Upper lobe of right lung (tissue), 1 donor: Measurements from ENCODE around the gene EVC2. TPM values are rescaled to one million over a fixed set of nuclear protein-coding genes. Genes with fewer than 3 reads are reported as not detected.
A peak's percentile ranks its signal among the peaks of the same experiment; 100 is the strongest.

Experiments
- ATAC-seq: fragments of 200-7000 bp; cut with Tn5 transposase; one replicate; pipeline ENCODE4 v1.9.1; 2020; ENCODE audit warnings: mild to moderate bottlenecking, moderate library complexity
- DNase-seq: peaks from one replicate; pipeline ENCODE4 v3.0.0-alpha.2; 2020
- H3K27ac ChIP-seq: fragments of 200-600 bp; one replicate; pipeline ENCODE4 v1.8.0; 2022
- H3K27me3 ChIP-seq: fragments of 200-600 bp; one replicate; pipeline ENCODE4 v1.8.0; 2022; ENCODE audit warnings: mild to moderate bottlenecking
- H3K36me3 ChIP-seq: fragments of 200-600 bp; one replicate; pipeline ENCODE4 v1.8.0; 2022
- H3K4me1 ChIP-seq: fragments of 200-600 bp; one replicate; pipeline ENCODE4 v1.8.0; 2022
- H3K4me3 ChIP-seq: fragments of 200-600 bp; one replicate; pipeline ENCODE4 v1.8.0; 2022; ENCODE audit warnings: mild to moderate bottlenecking
- H3K9me3 ChIP-seq: fragments of 200-600 bp; one replicate; pipeline ENCODE4 v1.8.0; 2022
- CTCF ChIP-seq: fragments of 200-600 bp; IDR thresholded peaks from one replicate; pipeline ENCODE4 v1.8.0; 2022; ENCODE audit warnings: antibody characterized with exemption
- intact Hi-C: fragments of 100-400 bp; cut with DNase I; formaldehyde crosslinking; loops from one replicate; pipeline ENCODE4 v1.11.0; 2022
- total RNA-seq: library from RNA; stranded (reverse); fragmentation: NEBNext Ultra II Directional; extraction: Animal tissue kit (Norgen Biotek cat#: 25700); gene quantifications from one replicate; pipeline ENCODE4 v1.2.1, GENCODE V29; 2021
- donor health status: DM: no; HTN: yes; CAD: no; lungs with severe emphysema.

The EVC2 gene
- total RNA-seq, 1 donor from 2014 or later = 6.3 TPM

DNA sequence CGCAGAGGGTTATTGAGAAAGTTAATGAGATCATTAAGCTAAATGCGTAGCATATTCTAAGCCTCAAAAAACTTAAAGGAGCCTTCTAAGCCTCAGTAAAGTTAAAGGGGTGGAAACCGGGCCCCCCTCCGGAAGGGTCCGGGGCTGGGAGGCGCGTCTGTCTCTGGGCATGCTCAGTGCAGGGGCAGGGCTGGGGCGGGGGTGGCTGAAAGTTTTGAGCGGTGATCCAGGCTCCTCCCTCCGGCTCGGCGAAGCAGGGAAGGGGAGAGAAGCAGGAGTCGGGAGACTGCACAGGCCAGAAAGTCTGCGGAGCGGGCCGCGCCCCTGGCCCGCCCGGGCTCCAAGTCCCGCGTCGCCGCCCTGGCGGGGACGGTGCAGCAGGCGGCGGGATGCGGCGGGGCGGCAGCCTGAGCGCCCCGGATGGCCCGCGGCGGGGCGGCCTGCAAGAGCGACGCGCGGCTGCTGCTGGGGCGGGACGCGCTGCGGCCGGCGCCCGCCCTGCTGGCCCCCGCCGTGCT lies 2.7 kb upstream of the EVC2 start, which contains the start of gene EVC:
EVC (plus strand) TSS at position 241 of the 518 bp plus-strand sequence; CDS start at position 421, 180 bp downstream.
- Histone ChIP-seq H3K4me3 (peak within 1 kb of the TSS; percentile 57), H3K9me3 (no peaks in the 10 kb centered on the region), H3K27ac (peak within 1 kb of the TSS; percentile 51), H3K36me3 (no peaks in the 10 kb centered on the region), H3K4me1 (peaks cover 18% of the 10 kb centered on the region), H3K27me3 (no peaks in the 10 kb centered on the region)
- no peak for TF ChIP-seq CTCF
- peak; percentile 83 for ATAC-seq
- intact Hi-C loops = no loop called here
- peak; percentile 90 for DNase-seq

DNA sequence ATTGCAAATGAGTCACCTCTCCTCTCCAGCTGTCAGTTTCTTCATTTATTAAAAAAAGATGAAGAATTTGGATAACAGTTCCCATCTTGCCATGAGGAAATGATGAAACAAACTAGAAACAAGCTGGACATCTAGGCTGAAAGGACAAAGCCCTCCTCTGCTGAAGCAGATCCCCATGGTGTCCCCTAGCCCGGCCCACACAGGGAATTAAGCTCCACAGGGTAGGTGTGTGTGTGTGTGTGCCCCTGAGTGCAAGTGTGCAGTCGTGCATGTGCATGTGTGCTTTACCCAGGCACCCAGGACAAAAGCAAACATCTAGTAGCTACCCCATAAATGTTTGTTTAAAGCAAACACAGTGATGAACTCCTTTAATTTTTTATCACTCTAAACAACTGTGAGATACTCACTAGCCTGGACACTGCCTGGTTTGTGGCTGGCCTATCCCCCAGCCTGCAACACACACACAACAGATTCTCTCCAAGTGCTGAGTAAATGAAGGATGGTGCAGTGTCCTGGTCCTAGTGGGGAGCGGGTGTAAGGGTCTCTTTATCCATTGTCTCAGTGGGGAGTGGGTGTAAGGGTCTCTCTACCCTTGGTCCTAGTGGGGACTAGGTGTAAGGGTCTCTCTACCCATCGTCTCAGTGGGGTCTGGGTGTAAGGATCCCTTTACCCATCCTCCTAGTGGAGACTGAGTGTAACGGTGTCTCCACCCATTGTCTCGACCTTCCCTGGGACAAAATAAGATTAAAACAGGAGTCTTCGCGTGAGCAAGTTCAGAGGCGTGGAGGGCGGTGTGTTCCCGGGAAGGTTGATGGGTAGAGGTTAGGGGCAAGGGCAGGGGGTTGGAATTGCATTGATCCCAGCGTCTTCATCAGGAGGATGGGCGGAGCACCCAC lies 2.0 kb upstream of the EVC2 start:
- H3K9me3 ChIP-seq = no peaks in the 10 kb centered on the region
- no peaks in the 10 kb centered on the region for H3K36me3 ChIP-seq
- TF ChIP-seq CTCF = peak; percentile 33
- peaks cover 18% of the 10 kb centered on the region for H3K4me1 ChIP-seq
- DNase-seq (no peak), ATAC-seq (no peak)
- H3K27ac ChIP-seq = peak overlapping the region; percentile 51
- peak overlapping the region; percentile 57 for H3K4me3 ChIP-seq
- intact Hi-C loops = no loop called here
- no peaks in the 10 kb centered on the region for H3K27me3 ChIP-seq

DNA sequence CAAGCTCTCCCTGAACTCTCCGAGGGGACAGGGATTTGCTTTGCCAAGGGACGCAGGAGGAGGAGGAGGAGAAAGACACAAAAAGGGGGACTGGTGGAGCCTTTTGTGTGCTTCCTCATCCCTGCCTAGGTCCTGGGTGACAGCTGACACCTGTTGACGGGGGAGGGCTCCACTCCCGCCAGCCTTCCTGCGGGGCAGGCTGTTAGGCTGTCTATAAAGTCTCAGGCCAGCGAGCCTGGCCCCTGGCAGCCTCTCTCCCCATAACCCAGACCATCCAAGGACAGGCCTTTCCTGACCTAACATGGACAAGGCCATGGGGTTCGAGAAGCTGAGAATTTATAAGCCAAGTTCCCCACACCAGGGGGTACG lies 832 bp upstream of the EVC2 start:
- intact Hi-C loops = no loop called here
- peak overlapping the region; percentile 81 for H3K4me3 ChIP-seq

GRCh38 chr4:5707778-5708448 lies 446 bp downstream of the EVC2 start:
- intact Hi-C loops = no loop called here
- no peak for TF ChIP-seq CTCF
- Histone ChIP-seq H3K27ac (peak overlapping the region; percentile 79), H3K9me3 (no peaks in the 10 kb centered on the region), H3K4me3 (peak overlapping the region; percentile 81), H3K36me3 (no peaks in the 10 kb centered on the region), H3K27me3 (no peaks in the 10 kb centered on the region), H3K4me1 (peaks cover 18% of the 10 kb centered on the region)
- DNase-seq (peak; percentile 73), ATAC-seq (peak; percentile 63)

More for the DNA sequence above, 832 bp upstream of the EVC2 start:
- Histone ChIP-seq H3K4me1 (peaks cover 18% of the 10 kb centered on the region), H3K9me3 (no peaks in the 10 kb centered on the region), H3K36me3 (no peaks in the 10 kb centered on the region), H3K27ac (peak overlapping the region; percentile 79), H3K27me3 (no peaks in the 10 kb centered on the region)
- DNase-seq (no peak), ATAC-seq (no peak)
- no peak for TF ChIP-seq CTCF

- Histone ChIP-seq H3K27me3 (no peaks in the 10 kb centered on the region), H3K9me3 (no peaks in the 10 kb centered on the region), H3K27ac (no peak overlapping the region), H3K4me3 (peak overlapping the region; percentile 81), H3K36me3 (no peaks in the 10 kb centered on the region), H3K4me1 (peaks cover 18% of the 10 kb centered on the region)
- DNase-seq (no peak), ATAC-seq (no peak)
- intact Hi-C loops = no loop called here
- no peak for TF ChIP-seq CTCF
These were observed 993 bp downstream of the EVC2 start for GRCh38 chr4:5707366-5707765.
